Right hindlimb (tissue), 1 donor: ENCODE results near the gene EEF1G.
"Not testable (repeated sequence)": the region's sequence is repeated elsewhere in the genome, so short reads cannot be mapped to it uniquely, and the experiment has no call there.

ENCODE experiments used
- DNase-seq: peaks from one replicate; pipeline ENCODE4 v3.0.0-alpha.2; 2018

Gene EEF1G

GRCh38 chr11:62553080-62553838 lies 20.4 kb downstream of the EEF1G start:
- DNase-seq = peak; percentile 90

- DNase-seq = peak; percentile 65
Observed at GRCh38 chr11:62552485-62553079, 21.1 kb downstream of the EEF1G start.

- DNase-seq = not testable (repeated sequence)
Observed at GRCh38 chr11:62550478-62550877, 23.2 kb downstream of the EEF1G start.

DNA sequence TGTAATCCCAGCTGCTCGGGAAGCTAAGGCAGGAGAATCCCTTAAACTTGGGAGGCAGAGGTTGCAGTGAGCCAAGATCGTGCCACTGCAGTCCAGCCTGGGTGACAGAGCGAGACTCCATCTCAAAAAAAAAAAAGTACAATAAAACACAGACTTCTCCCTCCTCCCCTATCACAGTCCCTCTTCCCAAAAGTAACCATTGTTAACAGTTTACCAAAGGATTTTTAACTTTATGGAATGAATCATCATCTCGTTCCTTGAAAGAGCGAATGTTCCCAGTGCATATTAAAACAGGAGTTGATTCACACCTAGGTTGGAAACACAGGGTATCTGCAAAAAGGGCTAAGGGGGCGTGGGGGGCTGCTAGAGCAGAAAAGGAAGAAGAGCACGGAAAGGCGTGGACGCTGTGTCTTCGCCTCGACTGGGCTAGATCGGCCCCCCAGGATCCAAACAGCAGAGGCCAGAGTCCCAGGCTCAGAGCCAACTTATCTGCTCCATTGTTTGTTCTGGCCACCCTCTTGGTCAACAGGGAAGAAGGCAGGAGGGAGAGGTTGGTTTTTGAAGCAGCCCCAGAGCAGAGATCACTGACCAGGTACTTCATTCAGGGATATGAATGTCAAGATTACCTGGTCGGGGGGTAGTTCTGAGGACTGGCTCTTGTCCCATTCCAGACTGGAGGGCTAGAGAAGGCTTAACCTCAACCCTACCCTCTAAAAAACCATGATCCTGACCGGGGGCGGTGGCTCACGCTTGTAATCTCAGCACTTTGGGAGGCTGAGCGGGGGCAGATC lies 25.0 kb downstream of the EEF1G start:
- DNase-seq = no peak

GRCh38 chr11:62547691-62548281 lies 25.9 kb downstream of the EEF1G start:
- peak; percentile 46 for DNase-seq

- DNase-seq = peak; percentile 77
Observed at GRCh38 chr11:62546929-62547625, 26.6 kb downstream of the EEF1G start.

DNA sequence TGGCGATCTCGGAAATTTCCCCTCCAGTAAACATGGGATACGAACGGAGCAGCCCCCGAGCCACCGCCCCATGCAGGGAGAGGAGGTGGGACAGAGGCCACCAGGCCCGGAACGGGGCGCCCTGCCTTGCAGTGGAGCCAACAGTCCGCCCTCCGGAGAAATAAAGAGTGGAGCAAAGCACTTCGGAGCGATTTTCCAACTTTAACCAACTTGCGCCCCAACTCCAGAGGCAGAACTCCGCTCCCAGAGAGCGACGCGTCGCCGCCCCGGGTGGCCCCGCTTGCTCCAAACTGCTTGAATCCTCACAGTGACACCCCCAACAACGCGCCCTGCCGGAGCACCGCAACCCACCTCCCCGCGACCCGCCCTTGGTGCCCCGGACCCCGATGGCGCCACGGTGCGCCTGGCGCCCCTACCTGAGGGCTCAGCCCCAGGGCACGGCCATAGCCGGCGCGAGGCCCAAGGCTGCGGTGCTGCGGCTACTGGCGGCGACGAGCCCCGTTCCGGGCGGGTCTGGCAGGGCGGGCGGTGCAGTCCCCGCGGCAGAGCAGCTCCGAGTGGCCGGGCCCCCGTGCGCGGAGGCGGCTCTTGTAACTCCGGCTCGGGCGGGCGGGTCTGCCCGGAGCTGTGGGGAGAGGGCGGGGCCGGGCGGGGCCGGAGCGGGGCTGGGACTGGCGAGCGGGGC lies 27.3 kb downstream of the EEF1G start, which contains the start of gene AHNAK:
AHNAK (minus strand) TSS at position 563 of the 685 bp plus-strand sequence. CDS start 10,708 bp downstream, outside the sequence.
- DNase-seq = peak; percentile 92

DNA sequence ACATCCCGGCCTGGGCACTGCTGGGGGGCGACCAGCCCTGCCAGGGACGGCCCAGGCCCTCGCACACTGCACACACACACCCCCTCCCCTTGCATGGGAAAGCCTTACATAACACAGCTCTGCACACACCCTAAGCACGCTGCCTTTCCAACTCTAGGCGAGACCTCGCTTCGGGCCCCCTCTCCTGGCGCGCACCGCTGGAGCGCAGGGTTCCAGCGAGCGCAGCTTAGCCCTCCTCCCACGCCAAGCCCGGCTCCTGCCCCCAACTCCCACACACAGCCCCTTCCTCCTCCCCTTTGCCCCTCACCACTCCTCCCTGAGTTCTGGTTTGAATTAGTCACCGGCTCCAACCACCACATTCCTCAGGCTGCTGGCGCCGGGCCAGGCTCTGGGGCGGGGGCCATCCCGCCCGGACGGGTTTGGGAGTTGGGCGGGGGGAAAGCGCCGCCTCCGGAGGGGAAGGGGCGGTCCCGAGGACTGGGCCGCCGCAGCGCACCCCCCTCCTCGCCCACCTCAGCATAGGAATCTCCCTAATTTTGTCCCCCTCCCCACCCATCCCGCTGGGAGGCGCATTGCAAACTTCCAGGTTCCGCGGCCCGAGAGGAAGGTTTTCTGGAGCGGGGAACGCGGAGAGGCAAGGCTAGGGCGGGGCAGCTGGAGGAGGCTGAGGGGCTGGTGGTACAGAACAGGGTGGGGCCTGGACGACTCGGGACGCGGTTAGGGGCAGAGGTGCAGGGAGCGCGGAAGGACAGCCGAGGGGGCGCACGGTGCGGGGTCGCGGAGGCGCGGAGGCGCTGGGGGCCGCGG lies 28.1 kb downstream of the EEF1G start:
- peak; percentile 98 for DNase-seq

DNA sequence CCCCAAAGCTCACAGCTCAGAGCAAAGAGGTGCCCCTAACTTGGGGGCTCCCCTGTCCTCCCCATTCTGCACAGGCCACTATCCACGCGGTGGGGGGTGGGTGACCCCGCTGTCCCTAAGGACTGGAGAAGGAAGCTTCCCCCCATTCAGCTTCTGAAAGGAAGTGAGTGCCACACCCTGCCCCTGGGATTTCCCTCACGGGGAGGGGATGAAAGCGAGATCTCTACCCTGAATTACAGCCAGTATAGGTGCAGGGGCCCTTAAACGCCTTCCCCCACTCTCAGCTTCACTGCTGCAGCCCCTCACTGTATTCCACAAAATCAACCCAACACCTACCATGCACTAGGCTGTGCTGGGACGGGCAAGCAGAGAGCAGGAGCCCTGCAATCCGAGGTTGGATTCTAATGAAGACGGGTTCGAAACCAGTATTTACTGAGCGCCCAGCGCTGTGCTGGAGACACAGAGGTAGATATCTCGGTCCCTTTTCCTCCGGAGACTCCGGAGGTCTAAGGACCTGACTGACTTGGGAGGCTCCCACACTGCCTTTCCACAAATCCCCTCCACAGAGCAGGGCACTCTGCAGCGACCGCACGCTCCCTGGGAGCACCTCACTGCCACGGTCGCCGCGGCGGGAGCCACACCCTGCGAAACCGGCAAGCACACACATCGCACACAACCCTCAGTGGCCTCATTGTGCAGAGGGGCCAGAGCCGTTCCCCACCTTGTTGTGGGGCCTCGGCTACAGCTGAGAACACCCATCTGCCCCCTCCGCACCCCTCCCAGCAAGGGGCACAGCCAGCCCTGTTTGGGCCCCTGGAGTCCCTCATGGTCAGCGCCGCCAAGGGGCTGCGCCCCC lies 28.9 kb downstream of the EEF1G start:
- DNase-seq = no peak

- peak; percentile 35 for DNase-seq
Observed at GRCh38 chr11:62543680-62544444, 29.8 kb downstream of the EEF1G start.

GRCh38 chr11:62542750-62543567 lies 30.7 kb downstream of the EEF1G start:
- DNase-seq = peak; percentile 89

DNA sequence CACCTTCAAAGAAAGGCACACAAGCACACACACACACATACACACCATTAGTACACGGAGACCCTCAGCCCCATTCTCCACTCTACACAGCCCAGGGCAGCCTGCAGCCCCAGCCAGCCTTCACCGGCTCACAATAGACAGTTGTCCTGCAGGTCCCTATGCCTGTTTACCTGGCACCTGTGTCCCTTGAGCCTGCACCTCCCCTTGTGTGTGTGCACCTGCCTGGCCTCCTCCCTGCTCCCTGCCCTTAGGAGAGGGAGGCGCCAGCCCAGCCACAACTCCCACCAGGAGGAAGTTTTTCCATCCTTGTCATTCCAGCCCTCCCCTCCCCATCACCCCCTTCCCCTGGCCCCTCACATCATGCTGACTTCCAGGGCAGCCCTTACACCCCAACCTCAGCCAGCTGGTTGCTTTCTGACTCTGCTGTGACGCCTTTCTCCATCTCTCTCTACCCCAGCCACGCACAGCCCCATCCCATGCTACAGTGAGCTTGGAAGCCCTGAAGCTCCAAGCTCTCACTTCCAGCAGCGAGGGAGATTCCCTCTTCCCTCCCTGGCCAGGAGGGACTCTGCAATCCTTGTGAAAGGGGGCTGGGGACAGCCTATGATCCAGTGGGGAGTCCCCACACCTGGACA lies 31.5 kb downstream of the EEF1G start:
- no peak for DNase-seq

DNA sequence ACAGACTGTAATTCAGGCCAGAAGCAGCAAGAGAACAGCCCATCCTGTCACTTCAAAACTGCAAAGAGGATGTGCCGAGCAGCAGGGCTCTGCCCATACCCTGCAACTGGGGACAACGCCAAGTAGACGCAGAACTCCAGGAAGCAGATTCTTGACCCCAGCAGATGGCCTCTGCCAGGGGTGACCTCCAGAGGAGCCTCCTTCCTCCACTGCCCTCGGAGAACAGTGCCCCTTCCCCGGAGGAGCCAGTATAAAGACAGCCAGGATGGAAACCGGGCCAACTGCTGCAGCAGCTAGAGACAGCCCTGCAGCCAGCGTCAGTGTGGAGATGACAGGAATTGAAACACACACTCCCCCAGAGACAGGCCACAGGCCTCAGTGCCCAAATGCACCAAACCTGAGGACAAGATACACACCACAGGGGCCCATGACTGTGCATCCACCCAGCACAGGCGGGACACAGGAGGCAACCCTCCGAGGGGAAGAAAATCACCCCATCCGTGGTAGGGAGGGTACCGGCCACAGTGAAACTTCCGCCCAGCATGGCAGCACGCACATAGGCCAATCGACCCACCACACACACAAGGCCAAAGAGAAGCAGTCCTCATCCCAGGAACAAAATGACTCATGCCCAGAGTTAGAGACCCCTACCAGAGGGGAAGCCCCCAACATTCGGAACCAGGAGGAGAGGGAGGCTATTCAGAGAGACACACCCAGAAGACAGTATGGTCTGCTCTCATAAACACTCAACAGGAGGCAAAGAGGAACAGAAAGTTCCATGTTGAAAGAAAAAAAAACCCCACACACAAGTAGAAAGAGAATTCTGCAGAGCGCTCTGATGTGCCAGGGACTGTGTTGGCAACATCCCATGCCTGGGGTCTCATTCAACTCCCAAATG lies 32.6 kb downstream of the EEF1G start:
- DNase-seq = peak; percentile 41

GRCh38 chr11:62539238-62539925 lies 34.3 kb downstream of the EEF1G start:
- DNase-seq = peak; percentile 85

DNA sequence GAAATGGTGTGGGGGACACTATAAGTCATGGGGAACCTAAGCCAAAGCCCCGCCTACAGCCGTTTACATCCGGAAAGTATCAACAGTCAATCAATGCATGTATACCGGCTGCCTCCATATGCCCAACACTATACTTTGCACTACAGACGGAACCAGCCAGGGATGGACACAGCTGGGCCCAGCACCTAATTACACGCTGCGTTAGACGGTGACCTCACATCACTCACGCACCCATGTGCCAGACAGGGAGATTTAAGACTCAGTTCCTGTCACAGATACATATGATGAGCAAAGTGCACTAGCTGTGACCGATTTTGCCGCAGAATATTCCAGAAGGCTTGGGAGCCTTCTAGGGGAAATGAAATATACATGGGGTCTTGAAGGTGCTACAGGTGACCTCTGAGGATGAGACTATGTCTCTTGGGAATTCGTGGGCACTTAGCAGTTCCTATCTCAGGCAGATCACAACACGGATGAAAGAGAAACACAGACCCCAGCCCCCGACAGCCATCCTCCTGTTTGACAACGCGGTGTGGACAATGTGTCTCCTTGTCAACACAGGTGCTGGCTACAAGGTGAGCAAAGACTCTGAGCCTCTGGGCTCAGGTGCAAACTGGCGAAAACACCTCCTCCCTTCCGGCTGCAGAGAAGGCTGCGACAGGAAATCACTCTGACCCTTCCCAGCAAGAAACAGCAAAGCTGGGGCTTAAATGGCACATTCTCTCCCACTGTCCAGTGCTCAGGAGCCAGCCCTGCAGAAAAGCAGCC lies 35.0 kb downstream of the EEF1G start:
- no peak for DNase-seq
